GM12801 (cell line): ENCODE measurements around the gene JDP2.

ENCODE experiments used
- CTCF ChIP-seq: IDR thresholded peaks from one replicate; pipeline ENCODE4 v1.5.1; 2011; ENCODE audit warnings: control low read depth; ENCODE audit not compliant: insufficient read length; ENCODE audit errors: extremely low read depth

JDP2 gene, protein sequence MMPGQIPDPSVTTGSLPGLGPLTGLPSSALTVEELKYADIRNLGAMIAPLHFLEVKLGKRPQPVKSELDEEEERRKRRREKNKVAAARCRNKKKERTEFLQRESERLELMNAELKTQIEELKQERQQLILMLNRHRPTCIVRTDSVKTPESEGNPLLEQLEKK

GRCh38 chr14:75427482-75428229 lies at the start of gene JDP2:
TSS of gene JDP2 (plus strand) at chr14:75428022. CDS start at chr14:75437921, 9,899 bp downstream.
- no peak for TF ChIP-seq CTCF

- no peak for TF ChIP-seq CTCF
Observed at GRCh38 chr14:75379246-75379929, 48.4 kb upstream of the JDP2 start.

DNA sequence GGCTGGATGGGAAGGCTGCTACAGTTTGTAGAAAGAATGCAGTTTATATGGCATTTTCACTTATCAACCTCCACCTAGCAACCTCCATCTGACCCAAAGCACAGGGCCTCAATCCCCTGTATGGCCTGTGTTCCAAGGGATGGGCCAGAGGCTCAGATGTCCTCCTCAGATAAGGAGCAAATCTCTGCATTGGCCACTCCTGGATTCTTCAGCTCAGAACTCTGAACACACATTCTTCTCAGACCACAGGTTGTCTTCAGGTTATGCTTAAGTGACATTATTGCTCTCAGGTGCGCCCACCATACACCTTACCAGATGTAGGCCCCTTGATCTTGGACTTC lies 47.9 kb upstream of the JDP2 start:
- TF ChIP-seq CTCF = no peak

GRCh38 chr14:75380656-75381055 lies 47.2 kb upstream of the JDP2 start:
- TF ChIP-seq CTCF = no peak

DNA sequence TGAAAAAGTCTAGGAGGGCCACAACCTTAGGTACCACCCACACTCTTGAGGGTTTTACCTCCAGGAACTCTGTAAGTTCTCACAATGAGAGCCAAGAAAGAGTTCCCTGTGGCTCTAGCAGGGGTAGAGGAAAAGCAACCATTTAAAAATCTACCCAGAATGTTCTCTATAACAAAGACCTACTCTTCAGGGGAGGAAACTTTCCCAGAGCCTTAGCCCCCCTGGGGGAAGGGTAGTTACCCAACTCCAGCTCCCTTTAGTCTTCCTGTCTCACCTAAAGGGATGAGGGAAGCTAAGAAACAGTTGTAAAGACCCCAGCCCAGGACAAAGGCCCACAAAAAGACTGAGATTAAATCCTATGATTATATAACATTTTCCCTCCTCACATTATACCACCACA lies 46.2 kb upstream of the JDP2 start:
- no peak for TF ChIP-seq CTCF

DNA sequence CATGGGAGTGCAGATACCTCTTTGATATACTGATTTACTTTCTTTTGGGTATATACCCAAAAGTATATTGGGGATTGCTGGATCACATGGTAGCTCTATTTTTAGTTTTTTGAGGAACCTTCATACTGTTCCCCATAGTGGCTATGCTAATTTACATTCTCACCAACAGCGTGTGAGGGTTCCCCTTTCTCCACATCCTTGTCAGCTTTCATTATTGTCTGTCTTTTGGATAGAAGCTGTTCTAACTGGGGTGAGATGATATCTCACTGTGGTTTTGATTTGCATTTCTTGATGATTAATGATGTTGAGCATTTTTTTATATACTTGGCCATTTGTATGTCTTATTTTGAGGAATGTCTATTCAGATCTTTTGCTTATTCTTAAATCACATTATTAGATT lies 44.1 kb upstream of the JDP2 start:
- TF ChIP-seq CTCF = no peak

DNA sequence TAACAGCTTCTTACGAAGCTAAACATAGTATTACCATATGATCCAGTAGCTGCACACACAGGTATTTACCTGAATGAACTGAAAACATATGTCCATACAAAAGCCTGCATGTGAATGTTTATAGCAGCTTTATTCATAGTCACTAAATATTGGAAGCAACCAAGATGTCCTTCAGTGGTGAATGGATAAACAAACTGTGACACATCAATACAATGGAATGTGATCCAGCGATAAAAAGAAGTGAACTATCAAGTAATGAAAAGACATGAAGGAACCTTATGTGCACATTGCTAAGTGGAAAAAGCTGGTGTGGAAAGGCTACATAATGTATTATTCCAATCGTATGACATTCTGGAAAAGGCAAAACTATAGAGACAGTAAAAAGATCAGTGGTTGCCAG lies 38.1 kb upstream of the JDP2 start:
- TF ChIP-seq CTCF = no peak
